Amniotic stem cell (primary cell): ENCODE measurements around the gene WSB1.

Source experiments
- DNase-seq: peaks from one replicate; lab custom pipeline; 2025; lab: John Stamatoyannopoulos, UW

The WSB1 gene

GRCh38 chr17:27357236-27357635 lies 63.3 kb downstream of the WSB1 start:
- DNase-seq = no peak

DNA sequence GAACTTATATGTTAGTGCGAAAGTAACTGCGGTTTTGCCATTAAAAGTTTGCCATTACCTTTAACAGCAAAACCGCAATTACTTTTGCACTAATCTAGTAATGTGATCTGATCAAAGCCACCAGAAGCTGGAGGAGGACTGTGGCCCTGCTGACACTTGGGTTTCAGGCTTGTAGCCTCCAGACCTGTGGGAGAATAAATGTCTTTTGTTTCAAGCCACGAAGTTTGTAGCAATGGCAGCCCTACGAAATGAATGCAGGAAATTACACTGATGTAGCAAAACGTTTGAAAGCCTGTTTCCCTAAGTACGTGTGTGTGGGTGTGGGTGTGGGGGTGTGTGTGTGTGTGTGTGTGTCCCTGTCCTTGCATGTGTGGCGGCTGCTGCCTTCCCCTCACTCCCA lies 66.6 kb downstream of the WSB1 start:
- no peak for DNase-seq

DNA sequence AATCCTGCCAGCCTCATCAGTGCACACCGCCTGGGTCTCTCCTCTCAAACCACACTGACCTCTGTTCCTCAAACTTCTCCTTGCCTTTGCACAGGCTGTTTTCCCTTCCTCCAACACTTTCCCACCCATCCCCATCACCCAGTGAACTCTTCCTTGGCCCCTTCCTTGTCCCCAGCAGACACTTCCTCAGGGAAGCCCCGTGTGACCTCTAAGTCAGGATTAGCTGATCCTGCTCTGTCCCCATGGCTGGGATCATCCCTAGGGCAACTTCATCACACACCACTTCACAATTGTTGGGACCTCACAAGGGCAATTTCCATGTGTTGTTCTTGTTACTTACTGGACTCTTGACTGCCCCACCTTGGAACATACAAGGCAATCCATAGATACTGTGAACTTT lies 67.8 kb downstream of the WSB1 start:
- no peak for DNase-seq

DNA sequence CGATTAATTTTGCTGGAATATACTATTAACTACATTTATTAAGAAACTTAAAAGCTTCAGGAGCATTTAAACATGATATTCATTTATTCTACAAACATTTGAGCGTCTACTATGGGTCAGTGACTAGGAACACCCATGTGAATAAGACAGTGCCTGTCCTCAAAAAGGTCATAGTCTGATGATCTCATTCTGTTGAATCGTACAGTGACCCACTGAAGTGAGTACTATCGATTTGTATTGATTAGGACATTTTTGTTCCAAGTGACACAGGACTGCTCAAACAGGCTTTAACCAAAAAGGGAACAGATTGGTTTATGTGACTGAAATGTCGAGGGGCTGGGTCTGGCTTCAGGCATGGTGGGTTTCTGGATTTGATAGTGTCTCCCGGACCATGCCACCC lies 68.6 kb downstream of the WSB1 start:
- no peak for DNase-seq

- DNase-seq = no peak
Measured at GRCh38 chr17:27362909-27363308, 69.0 kb downstream of the WSB1 start.

DNA sequence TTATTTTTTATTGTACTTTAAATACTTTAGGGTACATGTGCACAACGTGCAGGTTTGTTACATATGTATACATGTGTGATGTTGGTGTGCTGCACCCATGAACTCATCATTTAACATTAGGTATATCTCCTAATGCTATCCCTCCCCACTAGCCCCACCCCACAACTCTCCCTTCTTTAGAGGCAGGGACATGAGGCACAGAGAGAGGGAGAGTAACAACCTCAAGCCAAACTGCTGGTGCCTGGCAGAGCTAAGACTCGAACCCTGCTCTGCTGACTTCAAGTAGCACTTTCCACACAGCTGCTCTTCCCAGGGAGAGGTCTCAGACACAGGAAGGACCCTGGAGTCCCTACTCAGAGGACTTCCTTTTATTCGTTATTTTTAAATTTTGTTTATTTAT lies 69.4 kb downstream of the WSB1 start:
- DNase-seq = no peak
